ENCODE measurements around the gene AZIN2. TPM values are rescaled to one million over a fixed set of nuclear protein-coding genes. Genes with fewer than 3 reads are reported as not detected.

The AZIN2 gene
- total RNA-seq, 1 experiment from 2014 or later = 0.39 TPM

- no peak overlapping the region for H3K18ac ChIP-seq (ENCODE audit: insufficient read length, low read depth, low read length)
- H3K14ac ChIP-seq (ENCODE audit: insufficient read depth, low read length) = no peak overlapping the region
- no peak overlapping the region for H3K56ac ChIP-seq (ENCODE audit: insufficient read length, low read depth, low read length)
- H3K36me3 Mint-ChIP-seq (ENCODE audit: insufficient read depth in 1 of 3, low read depth in 3 of 3) = peaks cover 3 to 14% (median 14%) of the 10 kb centered on the region in 3 experiments; a peak in 5 of 7 replicates
- no CpG with 5 or more reads among the region's 4 CpGs for WGBS (ENCODE audit: extremely low coverage, insufficient read length, low lambda C conversion rate)
- no peak overlapping the region for H2AK5ac ChIP-seq (ENCODE audit: insufficient read length, low read length)
- H2BK5ac ChIP-seq (ENCODE audit: insufficient read length, low read length) = no peak overlapping the region
- no peaks in the 10 kb centered on the region for H3K79me1 ChIP-seq (ENCODE audit: insufficient read depth, low read depth, low read length, poor library complexity, severe bottlenecking)
- H3K9me3 ChIP-seq (ENCODE audit: control insufficient read depth, low read depth, low read length) = no peaks in the 10 kb centered on the region
- H3K79me2 ChIP-seq (ENCODE audit: insufficient read depth, low read length) = no peaks in the 10 kb centered on the region
- no peak overlapping the region for H4K5ac ChIP-seq (ENCODE audit: insufficient read length, low read depth, low read length)
- H3K27ac Mint-ChIP-seq = no peak overlapping the region; a peak in 1 of 7 replicates
- no peak for DNase-seq
- H3K4me1 ChIP-seq (ENCODE audit: insufficient read depth, low read length) = no peaks in the 10 kb centered on the region; the same call in 1 of the 2 replicates
- H3K27me3 ChIP-seq (ENCODE audit: insufficient read depth, low read length) = no peaks in the 10 kb centered on the region
- H3K23ac ChIP-seq (ENCODE audit: insufficient read length, low read depth, low read length) = no peak overlapping the region
- no peak overlapping the region for H3K4ac ChIP-seq (ENCODE audit: low read depth, low read length)
- no peak overlapping the region for H4K91ac ChIP-seq (ENCODE audit: insufficient read length, low read depth, low read length)
- no peak overlapping the region for H3T11ph ChIP-seq (ENCODE audit: low read length)
- no peak overlapping the region for H2AFZ ChIP-seq (ENCODE audit: low read length)
- no peak overlapping the region for H2BK20ac ChIP-seq (ENCODE audit: low read depth, low read length, poor library complexity, severe bottlenecking)
- no peak for TF ChIP-seq CTCF (conservative IDR thresholded peaks at IDR 0.05)
- H3K9me3 Mint-ChIP-seq = peaks cover 0 to 2% of the 10 kb centered on the region in 2 experiments; a peak in 1 of 5 replicates
- no peak overlapping the region for H2BK120ac ChIP-seq (ENCODE audit: low read depth, low read length, poor library complexity, severe bottlenecking)
- H3K23me2 ChIP-seq (ENCODE audit: insufficient read length, low read depth, low read length, poor library complexity, severe bottlenecking) = no peaks in the 10 kb centered on the region
- no peaks in the 10 kb centered on the region for H4K20me1 ChIP-seq (ENCODE audit: control insufficient read depth, insufficient read depth, insufficient read length)
- H4K8ac ChIP-seq (replicated peaks; ENCODE audit: insufficient read length, low read depth, low read length) = no peak overlapping the region
- H3K9ac ChIP-seq (ENCODE audit: extremely low read depth, insufficient read length, low read length) = no peak overlapping the region
- H3K4me2 ChIP-seq (ENCODE audit: insufficient read depth, insufficient read length, low read length) = no peak overlapping the region
- H3K4me3 Mint-ChIP-seq = no peak overlapping the region
- H2BK12ac ChIP-seq (ENCODE audit: insufficient read length, low read depth, low read length) = no peak overlapping the region
- H3K27me3 Mint-ChIP-seq (ENCODE audit: low read depth) = peaks cover 11% of the 10 kb centered on the region
- H3K4me1 Mint-ChIP-seq = peaks cover 39 to 44% of the 10 kb centered on the region in 2 experiments
- no peak overlapping the region for H3K27ac ChIP-seq (ENCODE audit: insufficient read length, low read depth, low read length)
- no peak overlapping the region for H2BK15ac ChIP-seq (ENCODE audit: low read depth, low read length)
Measured at GRCh38 chr1:33167650-33168447, 86.9 kb downstream of the AZIN2 start.

Data from H9 (cell line).